HuH-7 (cell line): Measurements from ENCODE around the gene SPAG16.
A peak's percentile ranks its signal among the peaks of the same experiment; 100 is the strongest.
"Not testable (repeated sequence)": the region's sequence is repeated elsewhere in the genome, so short reads cannot be mapped to it uniquely, and the experiment has no call there.

ENCODE experiments used
- DNase-seq: peaks from one replicate; pipeline ENCODE4 v3.0.0; 2011; ENCODE audit warnings: low spot score

The SPAG16 gene

DNA sequence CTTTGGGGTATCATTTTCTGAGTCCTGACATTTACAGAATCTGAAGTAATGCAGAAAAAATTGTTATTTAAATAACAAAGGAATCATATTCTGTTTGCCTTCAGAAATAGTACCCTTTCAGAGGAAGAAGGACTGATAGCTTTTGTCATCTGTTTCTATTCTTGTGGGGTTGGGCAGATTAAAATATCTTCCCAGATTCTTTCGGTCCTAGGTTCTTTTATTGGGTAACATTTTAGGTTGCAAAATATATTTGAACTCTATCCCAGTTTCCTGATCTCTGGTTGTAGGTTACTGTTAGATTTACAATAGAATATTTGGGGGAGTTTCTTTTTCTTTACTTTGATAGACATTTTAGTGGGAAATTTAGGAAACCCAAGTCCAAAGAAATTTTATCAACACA, 550.5 kb downstream of the SPAG16 start:
- DNase-seq: no peak

DNA sequence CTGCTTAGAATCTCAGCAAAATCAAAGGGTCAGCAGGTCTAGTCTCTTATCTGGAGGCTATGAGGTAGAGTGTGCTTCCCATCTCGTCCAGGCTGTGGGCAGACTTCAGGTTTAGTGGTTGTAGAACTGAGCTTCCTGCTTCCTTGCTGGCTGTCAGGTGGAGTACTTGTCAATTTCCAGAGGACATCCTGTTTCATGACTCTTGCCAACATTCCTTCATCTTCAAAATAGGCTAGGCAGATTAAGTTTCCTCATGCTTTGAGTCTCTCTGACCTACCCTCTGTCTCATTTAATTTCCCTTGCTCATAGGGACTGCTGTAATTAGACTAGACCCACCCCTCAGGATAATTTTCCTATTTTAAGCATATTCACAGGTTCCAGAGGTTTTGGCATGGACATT, 562.6 kb downstream of the SPAG16 start:
- DNase-seq: no peak

DNA sequence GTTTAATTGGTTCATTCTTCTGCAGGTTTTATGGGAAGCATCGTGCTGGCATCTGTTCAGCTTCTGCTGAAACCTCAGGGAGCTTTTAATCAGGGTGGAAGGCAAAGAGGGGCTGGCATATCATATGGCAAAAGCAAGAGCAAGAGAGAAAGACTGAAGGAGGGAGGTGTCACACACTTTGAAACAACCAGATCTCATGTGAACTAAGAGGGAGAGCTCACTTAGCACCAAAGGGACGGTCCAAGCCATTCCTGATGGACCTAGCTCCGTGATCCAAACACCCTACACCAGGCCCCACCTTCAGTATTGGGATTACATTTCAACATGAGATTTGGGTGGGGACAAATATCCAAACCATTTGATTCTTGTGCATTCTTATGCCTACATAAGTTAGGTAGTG, 563.1 kb downstream of the SPAG16 start:
- DNase-seq: no peak

DNA sequence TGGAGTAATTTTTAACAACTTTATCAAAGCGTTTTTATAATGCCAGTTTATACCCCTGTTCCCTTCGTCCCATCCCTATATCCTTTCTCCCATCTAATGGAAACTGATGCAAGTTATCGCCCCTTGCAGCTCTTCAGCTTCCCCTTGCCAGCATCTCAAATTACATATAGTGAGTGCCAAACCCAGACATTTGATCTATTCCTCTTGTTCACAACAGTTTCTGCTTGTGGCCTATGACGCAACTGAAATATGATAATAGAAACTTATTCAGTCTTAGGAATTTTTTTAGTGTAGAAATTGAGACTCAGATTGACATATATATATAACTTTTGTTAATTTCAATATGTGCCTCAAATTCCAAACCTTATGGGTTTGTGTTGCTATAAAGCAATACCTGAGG, 564.4 kb downstream of the SPAG16 start:
- DNase-seq: no peak

DNA sequence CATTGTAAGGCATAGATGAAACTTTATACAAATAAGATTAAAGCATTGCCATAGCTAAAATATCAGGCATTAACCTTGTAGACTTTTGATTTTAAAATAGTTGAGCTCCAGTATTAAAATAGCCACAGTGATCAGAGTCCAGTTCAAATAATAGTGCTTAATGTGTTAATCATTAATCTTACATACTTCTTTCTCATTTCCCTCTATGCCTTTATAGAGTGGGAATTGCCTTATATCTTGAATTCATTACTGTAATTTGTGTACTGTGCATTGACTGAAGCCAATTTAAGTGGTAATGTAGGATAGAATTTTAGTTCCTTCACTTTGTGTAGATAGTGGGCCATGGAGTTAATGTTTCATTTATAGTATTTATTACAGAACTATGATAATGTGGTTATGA, 577.4 kb downstream of the SPAG16 start:
- DNase-seq: no peak

DNA sequence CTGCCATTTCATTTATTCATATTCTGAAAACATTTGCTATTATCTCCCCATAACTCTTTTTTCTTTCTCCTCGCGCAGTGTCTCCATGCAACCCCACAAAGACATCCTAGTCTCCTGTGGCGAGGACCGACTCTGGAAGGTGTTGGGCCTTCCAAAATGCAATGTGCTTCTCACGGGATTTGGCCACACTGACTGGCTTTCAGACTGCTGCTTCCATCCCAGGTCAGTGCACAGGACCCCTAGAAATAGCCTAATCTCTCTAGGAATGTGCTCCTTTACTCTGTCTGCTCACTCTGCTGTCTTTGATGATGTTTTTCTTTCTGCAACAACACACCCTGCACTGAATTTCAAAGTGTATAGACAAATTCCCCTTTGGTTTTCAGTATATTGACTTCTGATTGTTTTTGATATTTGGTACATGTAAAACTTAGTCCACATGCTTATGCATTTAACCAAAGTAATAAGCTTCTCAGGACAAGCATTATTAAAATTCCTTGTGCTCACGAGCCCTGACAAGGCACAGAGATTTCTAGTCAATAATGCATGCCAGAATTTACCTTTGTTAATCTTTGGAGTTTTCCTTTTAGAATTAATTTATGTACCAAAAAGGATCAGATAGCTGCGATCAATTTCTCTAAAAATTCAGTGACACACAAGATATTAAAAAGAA, 578.3 kb downstream of the SPAG16 start:
- DNase-seq: no peak

DNA sequence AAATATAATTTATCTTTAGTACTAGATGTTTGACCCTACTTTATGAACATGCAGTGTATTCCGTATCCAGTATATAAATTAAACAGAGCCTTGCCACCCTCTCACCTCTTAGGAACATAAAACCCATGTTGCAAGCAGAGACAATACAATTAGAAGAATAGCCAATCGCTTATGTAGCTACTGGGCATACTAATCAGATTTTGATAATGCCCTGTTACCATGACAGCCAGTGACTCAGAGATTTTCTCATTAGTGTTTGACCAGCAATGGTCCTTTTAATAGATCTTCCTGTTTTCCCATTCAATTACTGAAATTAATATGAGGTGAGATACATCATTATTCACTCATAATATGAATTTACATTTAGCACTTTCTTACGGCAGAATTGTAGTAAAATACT, 579.3 kb downstream of the SPAG16 start:
- no peak for DNase-seq

DNA sequence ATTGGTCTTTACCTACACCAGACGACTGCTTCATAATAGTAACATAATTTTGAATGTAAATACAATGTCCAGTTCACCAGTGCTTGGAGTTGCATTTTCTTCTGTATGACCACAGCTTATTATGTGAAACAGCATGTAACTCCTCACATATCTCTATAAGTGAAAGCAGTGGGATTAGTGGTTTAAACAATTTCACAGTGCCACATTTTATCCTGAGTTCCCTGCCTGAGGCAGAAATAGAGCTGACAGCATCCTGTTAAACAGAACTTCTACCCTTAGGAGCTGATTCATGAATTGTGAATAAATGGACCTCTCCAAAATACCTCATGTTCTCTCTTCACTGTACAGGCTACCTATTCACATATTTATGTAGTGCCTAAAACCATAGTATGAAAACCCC, 584.3 kb downstream of the SPAG16 start:
- no peak for DNase-seq

DNA sequence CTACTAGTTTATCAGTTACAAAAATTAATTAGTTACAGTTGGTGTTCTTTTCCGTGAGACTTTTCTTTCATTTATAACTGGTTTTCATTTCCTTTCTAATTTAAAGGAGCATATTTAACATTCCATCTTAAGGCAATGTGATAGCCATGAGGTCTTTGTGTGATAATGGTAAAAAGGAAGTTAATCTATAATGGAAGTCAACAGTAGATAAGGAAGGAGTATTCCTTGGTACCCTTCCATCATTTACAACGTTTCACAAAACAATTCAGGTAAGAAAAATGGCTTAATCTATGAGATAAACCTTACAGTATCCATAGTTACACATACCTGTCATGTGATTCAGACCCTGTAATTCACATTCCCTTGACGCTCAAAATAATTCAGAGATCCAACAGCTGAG, 601.2 kb downstream of the SPAG16 start:
- DNase-seq: no peak

DNA sequence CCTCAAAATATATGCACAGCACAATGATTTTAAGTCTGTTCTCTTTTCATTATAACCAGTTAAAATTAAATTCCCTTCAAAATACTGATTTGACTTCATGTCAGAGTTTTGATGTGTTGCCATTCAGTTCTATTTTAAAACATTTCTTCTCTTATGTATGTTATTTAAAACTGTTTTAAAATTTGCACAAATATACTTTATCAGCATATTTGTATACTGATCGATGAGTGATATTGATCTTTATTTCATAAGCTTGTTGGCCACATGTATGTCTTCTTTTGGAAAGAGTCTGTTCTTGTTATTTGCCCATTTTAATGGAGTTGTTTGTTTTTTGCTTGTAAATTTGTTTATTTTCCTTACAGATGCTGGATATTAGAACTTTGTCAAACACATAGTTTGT, 630.2 kb downstream of the SPAG16 start:
- no peak for DNase-seq

DNA sequence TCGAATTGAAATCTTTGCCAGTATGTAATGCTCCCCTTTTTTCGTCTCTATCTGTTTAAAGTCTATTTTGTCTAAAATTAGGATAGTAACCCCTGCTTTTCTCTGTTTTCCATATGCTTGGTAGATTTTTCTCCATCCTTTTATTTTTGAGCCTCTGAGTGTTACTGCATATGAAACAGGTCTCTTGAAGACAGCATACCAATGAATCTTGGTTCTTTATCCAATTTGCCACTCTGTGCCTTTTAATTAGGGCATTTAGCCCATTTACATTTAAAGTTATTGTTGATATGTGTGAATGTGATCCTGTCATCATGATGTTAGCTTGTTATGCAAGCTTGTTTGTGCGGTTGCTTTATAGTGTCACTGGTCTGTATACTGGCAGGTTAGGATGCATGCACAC, 635.8 kb downstream of the SPAG16 start:
- no peak for DNase-seq

DNA sequence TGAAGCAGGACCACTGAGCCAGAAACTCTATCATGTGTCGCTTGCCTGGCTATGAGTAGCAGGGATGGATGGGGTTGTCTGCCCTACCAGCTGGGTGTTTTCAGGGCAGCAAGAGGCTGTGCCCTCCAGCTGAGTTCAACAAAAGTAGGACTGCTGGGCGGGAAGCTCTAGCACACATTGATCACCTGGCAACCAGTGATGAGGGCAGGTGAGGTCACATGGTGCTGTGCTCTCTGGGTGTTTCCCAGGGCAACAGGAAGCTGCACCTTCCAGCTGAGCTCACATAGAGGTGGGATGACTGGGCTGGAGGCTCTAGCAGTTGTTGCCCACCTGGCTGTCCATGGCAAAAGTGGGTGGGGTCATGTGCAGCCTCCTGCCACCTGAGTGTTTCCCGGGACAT, 639.3 kb downstream of the SPAG16 start:
- DNase-seq: no peak

DNA sequence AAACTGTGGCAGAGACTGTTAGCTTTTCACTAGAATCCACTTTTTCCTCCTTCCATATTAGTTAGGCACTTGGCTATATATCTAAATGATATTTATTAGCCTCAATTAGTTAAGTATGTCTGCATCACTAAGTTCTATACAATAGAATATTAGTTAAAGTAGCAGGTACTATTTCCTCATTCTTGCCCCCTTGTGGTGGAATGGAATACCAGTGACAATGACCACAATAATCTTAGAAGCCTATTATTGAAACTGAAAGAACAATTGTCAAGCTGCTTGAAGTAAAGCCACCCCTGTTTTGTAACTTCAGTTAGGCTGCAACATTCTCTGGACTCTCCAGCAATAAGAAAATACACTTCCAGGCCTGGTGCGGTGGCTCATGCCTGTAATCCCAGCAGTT, 650.3 kb downstream of the SPAG16 start:
- DNase-seq: peak; percentile 17

DNA sequence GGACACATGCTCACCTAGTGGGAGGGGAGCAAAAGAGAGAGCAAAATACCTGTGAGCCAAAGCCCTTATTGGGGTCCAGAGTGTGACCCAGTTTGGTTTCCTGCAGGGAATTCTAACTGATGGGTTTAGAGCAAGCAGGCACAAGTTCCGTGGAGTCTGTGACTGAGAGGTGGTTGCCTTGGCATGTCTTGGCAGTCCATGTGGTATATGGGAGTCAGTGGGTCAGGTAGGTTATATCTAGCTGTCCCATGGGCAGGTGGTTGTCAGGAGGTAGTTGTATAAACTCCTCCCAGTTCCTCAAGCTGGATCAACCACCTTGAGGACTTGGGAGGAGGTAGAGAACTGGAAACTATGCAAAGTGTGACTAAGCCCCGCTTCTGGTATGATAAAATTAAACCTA, 673.8 kb downstream of the SPAG16 start:
- no peak for DNase-seq

DNA sequence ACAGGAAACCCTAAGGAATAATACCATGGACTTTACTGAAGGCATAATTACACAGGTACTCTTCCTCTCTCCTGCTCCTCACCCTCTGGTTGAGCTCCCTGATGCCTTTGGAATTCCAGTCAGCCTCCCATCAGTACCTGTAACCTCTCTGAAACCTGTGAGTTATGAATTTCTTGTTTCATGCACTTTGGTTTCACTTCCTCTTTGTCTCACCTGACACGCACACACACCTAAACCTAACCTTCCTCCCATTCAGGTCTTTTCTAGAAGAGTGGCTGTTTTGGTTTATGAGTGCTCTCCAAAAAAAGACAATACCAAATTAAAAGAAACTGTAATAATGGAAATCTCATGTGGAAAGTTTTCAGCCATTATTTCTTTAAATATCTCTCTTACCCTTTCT, 675.3 kb downstream of the SPAG16 start:
- no peak for DNase-seq

DNA sequence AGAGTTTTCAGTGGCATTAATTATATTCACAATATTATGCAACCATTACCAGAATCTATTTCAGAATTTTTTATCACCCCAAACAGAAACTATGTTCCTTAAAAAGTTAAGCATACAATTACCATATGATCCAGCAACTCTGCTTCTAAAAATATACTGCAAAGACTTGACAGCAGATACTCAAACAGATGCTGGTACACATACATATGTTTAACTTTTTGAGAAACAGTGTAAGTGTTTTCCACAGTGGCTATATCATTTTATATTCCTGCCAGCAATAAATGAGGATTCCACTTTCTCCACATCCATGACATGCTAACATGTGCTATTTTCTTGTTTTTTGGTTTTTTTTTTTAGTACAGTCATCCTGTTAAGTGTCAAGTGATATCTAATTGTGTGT, 687.3 kb downstream of the SPAG16 start:
- no peak for DNase-seq

DNA sequence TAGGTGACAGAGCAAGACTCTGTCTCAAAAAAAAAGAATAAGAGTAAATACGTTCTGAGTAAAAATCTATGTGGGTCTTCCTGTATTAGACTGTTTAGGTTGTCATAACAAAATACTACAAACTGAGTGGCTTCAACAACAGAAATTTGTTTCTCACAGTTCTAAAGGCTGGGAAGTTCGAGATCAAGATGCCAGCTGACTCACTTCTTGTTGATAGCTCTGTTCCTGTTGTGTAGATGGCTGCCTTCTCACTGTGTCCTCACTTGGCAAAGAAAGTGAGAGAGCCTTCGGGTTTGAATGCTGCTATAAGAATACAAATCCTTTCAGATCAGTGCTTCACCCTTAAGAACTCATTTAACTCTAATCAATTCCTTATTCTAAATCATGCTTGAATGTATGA, 696.6 kb downstream of the SPAG16 start:
- DNase-seq: no peak

DNA sequence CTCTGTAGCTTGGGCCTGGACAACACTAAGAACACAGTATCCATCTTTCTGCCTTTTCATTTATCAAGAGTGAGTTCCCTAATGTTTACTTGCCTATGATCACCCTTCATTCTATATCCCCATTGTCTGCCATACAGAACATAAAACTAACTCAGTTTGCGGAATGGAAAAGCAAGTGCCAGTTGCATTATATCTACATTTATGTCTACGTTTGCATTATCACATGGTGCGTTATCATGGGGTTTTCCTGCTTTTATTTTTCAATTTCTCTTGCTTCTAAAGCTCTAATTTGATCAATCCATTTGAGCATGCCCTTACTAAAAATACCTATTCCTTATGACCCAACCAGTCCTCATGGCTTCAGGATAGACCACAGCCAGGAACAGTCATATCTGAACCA, 704.9 kb downstream of the SPAG16 start:
- DNase-seq: no peak

DNA sequence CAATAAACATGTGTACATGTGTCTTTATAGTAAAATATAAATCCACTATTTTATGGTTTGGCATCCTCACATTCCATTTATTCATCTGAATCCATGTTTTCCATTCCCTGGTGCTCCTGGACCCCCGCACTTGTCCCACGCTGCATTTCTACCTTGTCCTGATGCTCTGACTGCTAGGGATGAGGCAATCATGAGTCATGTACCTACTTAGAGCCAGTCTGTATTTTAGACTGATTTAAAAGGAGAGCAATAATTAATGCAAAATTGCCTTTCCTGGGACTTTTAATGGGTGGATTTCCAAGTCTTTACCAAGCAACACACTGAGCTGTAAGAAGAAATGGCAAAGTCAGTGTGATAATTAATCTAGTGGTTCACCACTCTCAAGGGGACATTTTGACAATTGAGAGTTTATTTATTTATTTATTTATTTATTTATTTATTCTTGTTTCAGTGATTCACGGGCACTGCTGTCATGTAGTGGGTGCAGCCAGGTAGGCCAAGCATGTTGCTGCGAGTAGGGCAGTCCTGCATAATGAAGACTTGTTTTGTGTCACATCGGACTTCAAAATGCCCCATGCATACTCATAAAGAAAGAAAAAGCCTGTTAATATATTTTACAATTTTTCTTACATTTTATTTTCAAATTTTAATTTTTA, 707.3 kb downstream of the SPAG16 start:
- DNase-seq: no peak

DNA sequence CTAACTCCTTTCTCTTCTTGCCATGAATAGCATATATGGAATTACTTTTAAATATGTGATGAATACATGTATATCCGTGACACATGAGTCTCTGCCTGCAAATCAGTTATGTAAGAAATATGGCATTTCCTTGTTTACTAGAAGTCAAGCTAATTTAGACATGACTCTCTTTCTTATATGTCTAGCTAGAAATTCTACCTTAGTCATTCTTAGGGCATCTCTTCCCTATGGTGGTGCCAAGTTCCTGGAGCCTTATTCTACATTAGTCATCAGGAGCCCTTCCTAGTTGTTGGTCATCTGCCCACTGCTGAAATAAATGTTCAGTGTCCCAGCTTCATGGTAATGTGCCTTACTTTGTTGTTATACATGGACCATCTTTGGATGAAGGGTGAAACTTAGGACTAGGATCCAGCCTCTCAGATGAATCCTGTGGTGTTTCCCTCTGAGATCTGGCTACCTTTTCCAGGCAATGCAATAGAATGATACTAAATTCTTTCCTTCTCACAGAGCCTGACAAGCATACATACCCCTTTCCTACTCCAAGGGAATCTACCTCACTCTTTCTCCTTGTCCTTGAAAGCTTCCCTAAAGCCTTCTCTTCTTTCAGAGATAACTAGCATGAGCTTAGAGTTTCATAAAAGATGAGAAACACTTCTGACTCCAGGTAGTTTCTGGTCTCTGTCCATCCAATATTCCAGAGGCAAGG, 711.3 kb downstream of the SPAG16 start:
- no peak for DNase-seq

DNA sequence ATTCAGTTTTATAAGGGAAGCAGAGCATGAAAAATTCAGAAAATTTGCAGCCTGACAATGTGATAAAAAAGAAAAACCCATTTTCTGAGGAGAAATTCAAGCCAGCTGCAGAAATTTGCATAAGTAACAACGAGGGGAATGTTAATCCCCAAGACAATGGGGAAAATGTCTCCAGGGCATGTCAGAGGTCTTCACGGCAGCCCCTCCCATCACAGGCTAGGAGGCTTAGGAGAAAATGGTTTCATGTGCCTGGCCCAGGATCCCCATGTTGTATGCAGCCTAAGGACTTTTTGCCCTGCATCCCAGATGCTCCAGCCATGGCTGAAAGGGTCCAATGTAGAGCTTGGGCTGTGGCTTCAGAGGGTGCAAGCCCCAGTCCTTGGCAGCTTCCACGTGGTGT, 714.7 kb downstream of the SPAG16 start:
- DNase-seq: not testable (repeated sequence)

DNA sequence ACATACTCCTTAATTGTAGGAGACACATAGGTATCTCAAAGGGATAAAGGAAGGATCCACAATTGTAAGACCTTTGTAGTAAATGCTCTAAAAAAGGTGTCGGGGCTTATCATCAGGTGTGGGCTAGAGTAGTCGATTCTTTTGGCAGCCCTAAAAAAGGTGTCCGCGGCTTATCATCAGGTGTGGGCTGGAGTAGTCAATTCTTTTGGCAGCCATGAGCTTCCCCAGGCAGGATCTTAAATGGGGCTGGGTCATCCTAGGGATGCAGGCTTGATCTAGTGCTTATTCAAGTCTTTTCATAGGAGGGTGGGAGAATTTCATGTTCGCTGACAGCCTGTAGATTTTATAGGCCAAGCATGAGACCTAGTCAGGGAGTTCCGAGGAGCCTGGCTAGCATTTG, 720.2 kb downstream of the SPAG16 start:
- DNase-seq: no peak

DNA sequence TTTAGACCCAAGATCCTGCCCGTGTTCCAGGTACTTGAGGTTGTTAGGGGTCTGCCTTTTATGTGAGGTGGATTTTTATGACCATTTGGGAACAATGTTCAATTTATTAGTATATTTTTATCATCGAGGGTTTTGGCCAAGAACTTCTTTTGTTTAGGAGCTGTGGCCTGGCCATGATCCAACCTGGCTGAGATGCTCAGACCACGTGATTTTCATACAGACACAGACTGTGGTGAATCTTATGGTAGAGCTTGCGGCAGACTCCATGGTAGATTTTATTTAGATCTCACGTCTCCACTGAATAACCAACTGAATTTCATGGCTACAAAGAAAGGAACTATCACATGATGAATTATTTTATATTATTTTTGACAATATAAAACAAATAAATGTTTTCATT, 721.1 kb downstream of the SPAG16 start:
- no peak for DNase-seq

DNA sequence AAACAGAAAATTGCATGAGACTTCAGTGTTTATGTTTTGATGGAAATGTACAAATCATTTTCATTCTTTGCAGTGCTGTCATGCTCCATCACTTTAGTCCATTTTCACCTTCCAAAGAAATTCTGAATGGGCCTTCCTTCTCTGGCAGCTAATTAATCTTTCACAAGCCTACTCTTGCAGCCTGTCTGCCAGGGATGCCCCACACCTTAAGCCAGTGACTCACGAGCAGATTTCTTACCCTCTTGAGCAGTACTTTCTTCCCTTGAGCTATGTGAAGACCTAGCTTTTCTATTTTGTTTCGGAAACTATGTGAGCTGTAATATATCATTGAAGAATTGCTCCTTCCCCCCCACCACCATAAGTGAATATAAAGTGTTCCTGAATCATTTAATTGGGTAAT, 722.3 kb downstream of the SPAG16 start:
- DNase-seq: no peak
